MCF 10A (cell line): ENCODE measurements around the gene FAM181A. TPM values are rescaled to one million over a fixed set of nuclear protein-coding genes. Genes with fewer than 3 reads are reported as not detected.

Source experiments
- BruUV-seq: library from RNA; stranded (reverse); fragments of 400-500 nt; replicated peaks from 2 replicates; lab custom pipeline; 2021; lab: Mats Ljungman, UMichigan
- CTCF ChIA-PET: fragments of 300-600 bp; sonication (Branson Sonifier 250); formaldehyde crosslinking; extraction: SDS; loops from one replicate; lab custom pipeline; 2021; ENCODE audit warnings: antibody characterized with exemption, inconsistent platforms; lab: Yijun Ruan, JAX
- POLR2A ChIA-PET: fragments of 300-600, 350-650 bp; sonication (Branson Sonifier 250); formaldehyde crosslinking; extraction: SDS; loops from one replicate; lab custom pipeline; 2020; ENCODE audit warnings: antibody characterized with exemption, inconsistent platforms; lab: Yijun Ruan, JAX
- DNase-seq: peaks from one replicate; pipeline ENCODE4 v3.0.0-alpha.2; 2018; ENCODE audit not compliant: unreplicated experiment
- H3K27ac Mint-ChIP-seq: one replicate; pipeline ENCODE4 v1.8.0; 2022; ENCODE audit warnings: mild to moderate bottlenecking, low read depth, mixed read lengths; ENCODE audit not compliant: unreplicated experiment
- H3K27me3 Mint-ChIP-seq: one replicate; pipeline ENCODE4 v1.8.0; 2022; ENCODE audit warnings: mixed read lengths; ENCODE audit not compliant: insufficient read depth, unreplicated experiment
- H3K36me3 Mint-ChIP-seq: one replicate; pipeline ENCODE4 v1.8.0; 2022; ENCODE audit warnings: mild to moderate bottlenecking, moderate library complexity, mixed read lengths; ENCODE audit not compliant: insufficient read depth, unreplicated experiment
- H3K4me1 Mint-ChIP-seq: one replicate; pipeline ENCODE4 v1.8.0; 2022; ENCODE audit warnings: mixed read lengths; ENCODE audit not compliant: insufficient read depth, unreplicated experiment
- H3K4me3 Mint-ChIP-seq: one replicate; pipeline ENCODE4 v1.8.0; 2022; ENCODE audit warnings: mild to moderate bottlenecking, moderate library complexity, mixed read lengths; ENCODE audit not compliant: unreplicated experiment
- H3K9me3 Mint-ChIP-seq: one replicate; pipeline ENCODE4 v1.8.0; 2022; ENCODE audit warnings: mixed read lengths; ENCODE audit not compliant: unreplicated experiment
- intact Hi-C: fragments of 100-400 bp; cut with micrococcal nuclease; formaldehyde crosslinking; loops from 2 replicates; pipeline ENCODE4 v1.14.1; 2022
- microRNA-seq: library from miRNA; unstranded; fragments of <30 nt; microRNA quantifications from one replicate; pipeline ENCODE4 v1.2.0, GENCODE V29; 2022
- total RNA-seq: library from RNA; stranded (reverse); gene quantifications from 2 replicates; pipeline ENCODE4 v1.2.3, GENCODE V29; 2022
- TF ChIP-seq, protein P1 (sequence below): fragments of 200-600 bp; IDR thresholded peaks from one replicate; pipeline ENCODE4 v1.8.0; 2022; ENCODE audit warnings: antibody characterized with exemption, mild to moderate bottlenecking; ENCODE audit not compliant: unreplicated experiment

Gene FAM181A
- total RNA-seq, 1 experiment from 2014 or later = not detected

GRCh38 chr14:93977790-93978581 lies 50.8 kb downstream of the FAM181A start:
- TF ChIP-seq, protein P1, sequence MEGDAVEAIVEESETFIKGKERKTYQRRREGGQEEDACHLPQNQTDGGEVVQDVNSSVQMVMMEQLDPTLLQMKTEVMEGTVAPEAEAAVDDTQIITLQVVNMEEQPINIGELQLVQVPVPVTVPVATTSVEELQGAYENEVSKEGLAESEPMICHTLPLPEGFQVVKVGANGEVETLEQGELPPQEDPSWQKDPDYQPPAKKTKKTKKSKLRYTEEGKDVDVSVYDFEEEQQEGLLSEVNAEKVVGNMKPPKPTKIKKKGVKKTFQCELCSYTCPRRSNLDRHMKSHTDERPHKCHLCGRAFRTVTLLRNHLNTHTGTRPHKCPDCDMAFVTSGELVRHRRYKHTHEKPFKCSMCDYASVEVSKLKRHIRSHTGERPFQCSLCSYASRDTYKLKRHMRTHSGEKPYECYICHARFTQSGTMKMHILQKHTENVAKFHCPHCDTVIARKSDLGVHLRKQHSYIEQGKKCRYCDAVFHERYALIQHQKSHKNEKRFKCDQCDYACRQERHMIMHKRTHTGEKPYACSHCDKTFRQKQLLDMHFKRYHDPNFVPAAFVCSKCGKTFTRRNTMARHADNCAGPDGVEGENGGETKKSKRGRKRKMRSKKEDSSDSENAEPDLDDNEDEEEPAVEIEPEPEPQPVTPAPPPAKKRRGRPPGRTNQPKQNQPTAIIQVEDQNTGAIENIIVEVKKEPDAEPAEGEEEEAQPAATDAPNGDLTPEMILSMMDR = no peak
- DNase-seq = no peak
- no peak overlapping the region for H3K4me3 Mint-ChIP-seq
- no peak overlapping the region for H3K27ac Mint-ChIP-seq
- ChIA-PET CTCF (interaction anchor here (0.6 to 0.9 kb wide), 3 partner anchors 25 to 458 kb away, joined by 3 read pairs; no protein-coding TSS in a partner anchor), POLR2A (no interaction called here)
- intact Hi-C loops = no loop called here
- BruUV-seq = no TSS peak
- no peaks in the 10 kb centered on the region for H3K9me3 Mint-ChIP-seq
- no peaks in the 10 kb centered on the region for H3K4me1 Mint-ChIP-seq
- peaks cover 23% of the 10 kb centered on the region for H3K27me3 Mint-ChIP-seq
- no peaks in the 10 kb centered on the region for H3K36me3 Mint-ChIP-seq

GRCh38 chr14:93978735-93979134 lies 51.6 kb downstream of the FAM181A start:
- POLR2A ChIA-PET = no interaction called here
- peaks cover 23% of the 10 kb centered on the region for H3K27me3 Mint-ChIP-seq
- intact Hi-C loops = no loop called here
- CTCF ChIA-PET = interaction anchor here (0.6 kb wide), 2 partner anchors 24 to 459 kb away, joined by 3 read pairs; no protein-coding TSS in a partner anchor
- H3K36me3 Mint-ChIP-seq = no peaks in the 10 kb centered on the region
- TF ChIP-seq, protein P1 = no peak
- H3K9me3 Mint-ChIP-seq = no peaks in the 10 kb centered on the region
- no peaks in the 10 kb centered on the region for H3K4me1 Mint-ChIP-seq
- no peak overlapping the region for H3K4me3 Mint-ChIP-seq
- BruUV-seq = no TSS peak
- H3K27ac Mint-ChIP-seq = no peak overlapping the region
- no peak for DNase-seq

Small RNA genes lying within 50 kb of the gene (microRNA-seq; reads per million reads assigned to microRNA genes)
- gene MIR4506 = not detected

Other genes starting within 250 kb of the FAM181A start
- 0.07 TPM in 1 of 2 replicates, not detected in the other for gene PRIMA1, start 138.9 kb upstream of the FAM181A start, total RNA-seq
- not detected in 2 replicates for gene ASB2, start 49.2 kb downstream of the FAM181A start, total RNA-seq
- gene CCDC197, start 70.0 kb downstream of the FAM181A start, total RNA-seq = not detected in 2 replicates
- gene OTUB2, start 99.0 kb downstream of the FAM181A start, total RNA-seq = 1.2 and 1.8 TPM in 2 replicates
- gene DDX24, start 153.9 kb downstream of the FAM181A start, total RNA-seq = 126 and 135 TPM in 2 replicates
- gene IFI27L1, start 154.0 kb downstream of the FAM181A start, total RNA-seq = 18.4 and 20.2 TPM in 2 replicates
- gene IFI27, start 183.4 kb downstream of the FAM181A start, total RNA-seq = 0.63 and 2.0 TPM in 2 replicates
- 44.3 and 59.3 TPM in 2 replicates for gene IFI27L2, start 202.3 kb downstream of the FAM181A start, total RNA-seq
- gene PPP4R4, start 247.0 kb downstream of the FAM181A start, total RNA-seq = 0.66 and 0.91 TPM in 2 replicates